Suprapubic skin (tissue), 4 donors: ENCODE measurements around the gene TIMM44.

ENCODE experiments used
- EP300 ChIP-seq: sonication (generic); formaldehyde crosslinking; IDR thresholded peaks from one replicate; pipeline ENCODE4 v1.6.1; 2017; ENCODE audit warnings: antibody characterized with exemption
- POLR2A ChIP-seq, 2 donors: fragments of 450-650 bp; IDR thresholded peaks; one replicate each; pipeline ENCODE4 v1.6.1; 2017; ENCODE audit warnings: antibody characterized with exemption in 2 of 2, mild to moderate bottlenecking in 2 of 2, moderate library complexity in 2 of 2
- POLR2AphosphoS5 ChIP-seq, 3 donors: sonication (generic); formaldehyde crosslinking; IDR thresholded peaks; one replicate each; pipeline ENCODE4 v1.6.1; 2017; ENCODE audit warnings: antibody characterized with exemption in 3 of 3
- TF ChIP-seq, protein P1 (sequence below), 2 donors: fragments of 200-600 bp in 1 of 2; fragments of 450-650 bp in 1 of 2; sonication (generic) in 1 of 2; IDR thresholded peaks; one replicate each; pipeline ENCODE4 v1.5.1; 2016 to 2019; ENCODE audit warnings: antibody characterized with exemption in 2 of 2, mild to moderate bottlenecking in 1 of 2, moderate library complexity in 1 of 2

GRCh38 chr19:7924241-7924640 is 19.2 kb downstream of the TIMM44 start:
- TF ChIP-seq POLR2AphosphoS5 (IDR thresholded peaks at IDR 0.05) (no peak), POLR2A (IDR thresholded peaks at IDR 0.05) (no peak), EP300 (no peak)
- TF ChIP-seq, protein P1, sequence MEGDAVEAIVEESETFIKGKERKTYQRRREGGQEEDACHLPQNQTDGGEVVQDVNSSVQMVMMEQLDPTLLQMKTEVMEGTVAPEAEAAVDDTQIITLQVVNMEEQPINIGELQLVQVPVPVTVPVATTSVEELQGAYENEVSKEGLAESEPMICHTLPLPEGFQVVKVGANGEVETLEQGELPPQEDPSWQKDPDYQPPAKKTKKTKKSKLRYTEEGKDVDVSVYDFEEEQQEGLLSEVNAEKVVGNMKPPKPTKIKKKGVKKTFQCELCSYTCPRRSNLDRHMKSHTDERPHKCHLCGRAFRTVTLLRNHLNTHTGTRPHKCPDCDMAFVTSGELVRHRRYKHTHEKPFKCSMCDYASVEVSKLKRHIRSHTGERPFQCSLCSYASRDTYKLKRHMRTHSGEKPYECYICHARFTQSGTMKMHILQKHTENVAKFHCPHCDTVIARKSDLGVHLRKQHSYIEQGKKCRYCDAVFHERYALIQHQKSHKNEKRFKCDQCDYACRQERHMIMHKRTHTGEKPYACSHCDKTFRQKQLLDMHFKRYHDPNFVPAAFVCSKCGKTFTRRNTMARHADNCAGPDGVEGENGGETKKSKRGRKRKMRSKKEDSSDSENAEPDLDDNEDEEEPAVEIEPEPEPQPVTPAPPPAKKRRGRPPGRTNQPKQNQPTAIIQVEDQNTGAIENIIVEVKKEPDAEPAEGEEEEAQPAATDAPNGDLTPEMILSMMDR (IDR thresholded peaks at IDR 0.05): no peak
